Fibroblast of villous mesenchyme (primary cell): ENCODE results near the gene NXPE1. TPM values are rescaled to one million over a fixed set of nuclear protein-coding genes. Genes with fewer than 3 reads are reported as not detected.

Experiments used
- DNase-seq: peaks from one replicate; pipeline ENCODE4 v3.0.0-alpha.2; 2010; ENCODE audit warnings: low read depth
- H3K4me3 ChIP-seq: 2 replicates; pipeline ENCODE4 v1.5.1; 2011; ENCODE audit warnings: low read depth, mild to moderate bottlenecking, low read length
- CTCF ChIP-seq: IDR thresholded peaks from 2 replicates; pipeline ENCODE4 v1.5.1; 2012; ENCODE audit warnings: low read depth, mild to moderate bottlenecking, low read length; ENCODE audit not compliant: insufficient read depth
- total RNA-seq: library from RNA; depleted of rRNA; stranded (reverse); fragments of >200 nt; gene quantifications from 2 replicates; pipeline ENCODE4 v1.2.3, GENCODE V29; 2012

NXPE1 gene
- total RNA-seq, 1 donor: not detected

GRCh38 chr11:114562166-114562916, 2.7 kb upstream of the NXPE1 start:
- TF ChIP-seq CTCF: peak; percentile 24
- DNase-seq: peak; percentile 94
- no peak overlapping the region for H3K4me3 ChIP-seq

- H3K4me3 ChIP-seq: no peak overlapping the region
- DNase-seq: no peak
- TF ChIP-seq CTCF: no peak
These were observed 3.5 kb downstream of the NXPE1 start for GRCh38 chr11:114556135-114556534.

- no peak overlapping the region for H3K4me3 ChIP-seq
- DNase-seq: no peak
- no peak for TF ChIP-seq CTCF
These were observed 6.0 kb downstream of the NXPE1 start for GRCh38 chr11:114553642-114554041.

- no peak for DNase-seq
- no peak for TF ChIP-seq CTCF
- no peak overlapping the region for H3K4me3 ChIP-seq
These were observed 8.6 kb downstream of the NXPE1 start for GRCh38 chr11:114551060-114551459.

GRCh38 chr11:114525682-114526081, 34.0 kb downstream of the NXPE1 start:
- no peak for DNase-seq
- TF ChIP-seq CTCF: no peak
- H3K4me3 ChIP-seq: no peak overlapping the region

GRCh38 chr11:114524122-114524521, 35.6 kb downstream of the NXPE1 start:
- H3K4me3 ChIP-seq: no peak overlapping the region
- TF ChIP-seq CTCF: no peak
- no peak for DNase-seq

GRCh38 chr11:114522818-114523217, 36.9 kb downstream of the NXPE1 start:
- peak; percentile 34 for DNase-seq
- H3K4me3 ChIP-seq: no peak overlapping the region
- TF ChIP-seq CTCF: no peak
